H9 (cell line): Measurements from ENCODE around the gene EXOC5. TPM values are rescaled to one million over a fixed set of nuclear protein-coding genes. Genes with fewer than 3 reads are reported as not detected.

ENCODE experiments used
- DNase-seq: peaks from one replicate; pipeline ENCODE4 v3.0.0-alpha.2; 2017
- H2AFZ ChIP-seq: one replicate; pipeline ENCODE4 v1.6.1; 2013; ENCODE audit warnings: mild to moderate bottlenecking, low read length, control low read depth, moderate library complexity
- H2AK5ac ChIP-seq: 2 replicates; pipeline ENCODE4 v1.6.1; 2013; ENCODE audit warnings: low read length, control low read depth, mixed read lengths; ENCODE audit not compliant: insufficient read length
- H2BK120ac ChIP-seq: one replicate; pipeline ENCODE4 v1.6.1; 2013; ENCODE audit warnings: low read depth, mild to moderate bottlenecking, low read length, control low read depth, inconsistent platforms; ENCODE audit not compliant: poor library complexity, severe bottlenecking
- H2BK12ac ChIP-seq: 2 replicates; pipeline ENCODE4 v1.6.1; 2013; ENCODE audit warnings: low read length, control low read depth, mixed read lengths, low read depth; ENCODE audit not compliant: insufficient read length
- H2BK15ac ChIP-seq: 2 replicates; pipeline ENCODE4 v1.6.1; 2013; ENCODE audit warnings: low read depth, low read length, control low read depth
- H2BK20ac ChIP-seq: one replicate; pipeline ENCODE4 v1.6.1; 2013; ENCODE audit warnings: low read depth, mild to moderate bottlenecking, low read length, control low read depth, inconsistent platforms; ENCODE audit not compliant: poor library complexity, severe bottlenecking
- H2BK5ac ChIP-seq: 2 replicates; pipeline ENCODE4 v1.6.1; 2013; ENCODE audit warnings: low read length, control low read depth, mixed read lengths; ENCODE audit not compliant: insufficient read length
- H3K14ac ChIP-seq: 2 replicates; pipeline ENCODE4 v1.6.1; 2013; ENCODE audit warnings: low read length, control low read depth; ENCODE audit not compliant: insufficient read depth
- H3K18ac ChIP-seq: 2 replicates; pipeline ENCODE4 v1.6.1; 2013; ENCODE audit warnings: low read depth, mild to moderate bottlenecking, mixed read lengths, low read length, control low read depth; ENCODE audit not compliant: insufficient read length
- H3K23ac ChIP-seq: 2 replicates; pipeline ENCODE4 v1.6.1; 2013; ENCODE audit warnings: low read length, control low read depth, mixed read lengths, low read depth; ENCODE audit not compliant: insufficient read length
- H3K23me2 ChIP-seq: 2 replicates; pipeline ENCODE4 v1.6.1; 2013; ENCODE audit warnings: low read depth, mild to moderate bottlenecking, mixed read lengths, low read length, control low read depth; ENCODE audit not compliant: insufficient read length, poor library complexity, severe bottlenecking
- H3K27ac ChIP-seq: 2 replicates; pipeline ENCODE4 v1.5.1; 2013; ENCODE audit warnings: low read length, control low read depth, mixed read lengths, low read depth; ENCODE audit not compliant: insufficient read length
- H3K27me3 ChIP-seq: 2 replicates; pipeline ENCODE4 v1.6.1; 2013; ENCODE audit warnings: low read length, control low read depth, inconsistent platforms; ENCODE audit not compliant: insufficient read depth
- H3K4ac ChIP-seq: 2 replicates; pipeline ENCODE4 v1.6.1; 2013; ENCODE audit warnings: low read depth, mild to moderate bottlenecking, control low read depth, inconsistent platforms, low read length, moderate library complexity
- H3K4me1 ChIP-seq: 2 replicates; pipeline ENCODE4 v1.6.1; 2013; ENCODE audit warnings: low read length, control low read depth, inconsistent platforms; ENCODE audit not compliant: insufficient read depth
- H3K4me2 ChIP-seq: 2 replicates; pipeline ENCODE4 v1.6.1; 2013; ENCODE audit warnings: low read length, control low read depth, mixed read lengths; ENCODE audit not compliant: insufficient read length, insufficient read depth
- H3K56ac ChIP-seq: 2 replicates; pipeline ENCODE4 v1.6.1; 2013; ENCODE audit warnings: low read depth, mild to moderate bottlenecking, mixed read lengths, low read length, control low read depth; ENCODE audit not compliant: insufficient read length
- H3K79me1 ChIP-seq: 2 replicates; pipeline ENCODE4 v1.6.1; 2013; ENCODE audit warnings: low read depth, mild to moderate bottlenecking, moderate library complexity, low read length, control low read depth, inconsistent platforms; ENCODE audit not compliant: insufficient read depth, poor library complexity, severe bottlenecking
- H3K79me2 ChIP-seq: 2 replicates; pipeline ENCODE4 v1.6.1; 2013; ENCODE audit warnings: low read length, control low read depth, inconsistent platforms; ENCODE audit not compliant: insufficient read depth
- H3K9ac ChIP-seq: 2 replicates; pipeline ENCODE4 v1.6.1; 2013; ENCODE audit warnings: low read length, control low read depth, mixed read lengths; ENCODE audit not compliant: insufficient read length; ENCODE audit errors: extremely low read depth
- H3K9me3 ChIP-seq: one replicate; pipeline ENCODE4 v1.6.1; 2013; ENCODE audit warnings: low read depth, low read length, inconsistent platforms; ENCODE audit not compliant: control insufficient read depth
- H3T11ph ChIP-seq: one replicate; pipeline ENCODE4 v1.6.1; 2013; ENCODE audit warnings: mild to moderate bottlenecking, low read length, control low read depth, inconsistent platforms
- H4K20me1 ChIP-seq: one replicate; pipeline ENCODE4 v1.6.1; 2013; ENCODE audit not compliant: control insufficient read depth, insufficient read length, insufficient read depth
- H4K5ac ChIP-seq: 2 replicates; pipeline ENCODE4 v1.6.1; 2013; ENCODE audit warnings: low read depth, mild to moderate bottlenecking, mixed read lengths, low read length, control low read depth; ENCODE audit not compliant: insufficient read length
- H4K8ac ChIP-seq: replicated peaks from 2 replicates; pipeline ENCODE4 v1.6.1; 2013; ENCODE audit warnings: low read length, control low read depth, mixed read lengths, low read depth; ENCODE audit not compliant: insufficient read length
- H4K91ac ChIP-seq: 2 replicates; pipeline ENCODE4 v1.6.1; 2013; ENCODE audit warnings: low read depth, mild to moderate bottlenecking, moderate library complexity, mixed read lengths, low read length, control low read depth; ENCODE audit not compliant: insufficient read length
- H3K27ac Mint-ChIP-seq, 3 experiments: 2 replicates in 2 of 3; 3 replicates in 1 of 3; pipeline ENCODE4 v1.8.0; 2020 to 2021; ENCODE audit warnings: mixed read lengths in 3 of 3, mild to moderate bottlenecking in 1 of 3, moderate library complexity in 1 of 3
- H3K27me3 Mint-ChIP-seq: 2 replicates; pipeline ENCODE4 v1.8.0; 2021; ENCODE audit warnings: low read depth, mild to moderate bottlenecking, moderate library complexity, mixed read lengths
- H3K36me3 Mint-ChIP-seq, 3 experiments: 2 replicates in 2 of 3; 3 replicates in 1 of 3; pipeline ENCODE4 v1.8.0; 2020 to 2021; ENCODE audit warnings: low read depth in 3 of 3, mixed read lengths in 3 of 3; ENCODE audit not compliant: insufficient read depth in 1 of 3
- H3K4me1 Mint-ChIP-seq, 2 experiments: 2 replicates each; pipeline ENCODE4 v1.8.0; 2020; ENCODE audit warnings: mixed read lengths in 2 of 2
- H3K4me3 Mint-ChIP-seq, 2 experiments: 2 replicates in 1 of 2; 3 replicates in 1 of 2; pipeline ENCODE4 v1.8.0; 2020 to 2021; ENCODE audit warnings: mild to moderate bottlenecking in 2 of 2, mixed read lengths in 2 of 2, moderate library complexity in 1 of 2
- H3K9me3 Mint-ChIP-seq, 2 experiments: 2 replicates in 1 of 2; 3 replicates in 1 of 2; pipeline ENCODE4 v1.8.0; 2020; ENCODE audit warnings: mild to moderate bottlenecking in 2 of 2, mixed read lengths in 2 of 2, moderate library complexity in 1 of 2
- WGBS: extraction: QIAGEN DNeasy Blood & Tissue Kit; methylation state at CpG from one replicate; pipeline ENCODE4 v1.1.7; 2013; ENCODE audit warnings: missing lambda C conversion rate, low lambda C conversion rate, mixed read lengths; ENCODE audit not compliant: insufficient read length; ENCODE audit errors: extremely low coverage; 5-methylcytosine and 5-hydroxymethylcytosine counted together
- total RNA-seq: library from RNA; stranded (reverse); gene quantifications from 2 replicates; pipeline ENCODE4 v1.2.1, GENCODE V29; 2021
- TF ChIP-seq, protein P1 (sequence below): fragments of 200-600 bp; sonication (generic); conservative IDR thresholded peaks from 3 replicates; pipeline ENCODE4 v1.8.0; 2021; ENCODE audit warnings: antibody characterized with exemption, mild to moderate bottlenecking

The EXOC5 gene
- total RNA-seq, 1 experiment from 2014 or later: 92.9 TPM

DNA sequence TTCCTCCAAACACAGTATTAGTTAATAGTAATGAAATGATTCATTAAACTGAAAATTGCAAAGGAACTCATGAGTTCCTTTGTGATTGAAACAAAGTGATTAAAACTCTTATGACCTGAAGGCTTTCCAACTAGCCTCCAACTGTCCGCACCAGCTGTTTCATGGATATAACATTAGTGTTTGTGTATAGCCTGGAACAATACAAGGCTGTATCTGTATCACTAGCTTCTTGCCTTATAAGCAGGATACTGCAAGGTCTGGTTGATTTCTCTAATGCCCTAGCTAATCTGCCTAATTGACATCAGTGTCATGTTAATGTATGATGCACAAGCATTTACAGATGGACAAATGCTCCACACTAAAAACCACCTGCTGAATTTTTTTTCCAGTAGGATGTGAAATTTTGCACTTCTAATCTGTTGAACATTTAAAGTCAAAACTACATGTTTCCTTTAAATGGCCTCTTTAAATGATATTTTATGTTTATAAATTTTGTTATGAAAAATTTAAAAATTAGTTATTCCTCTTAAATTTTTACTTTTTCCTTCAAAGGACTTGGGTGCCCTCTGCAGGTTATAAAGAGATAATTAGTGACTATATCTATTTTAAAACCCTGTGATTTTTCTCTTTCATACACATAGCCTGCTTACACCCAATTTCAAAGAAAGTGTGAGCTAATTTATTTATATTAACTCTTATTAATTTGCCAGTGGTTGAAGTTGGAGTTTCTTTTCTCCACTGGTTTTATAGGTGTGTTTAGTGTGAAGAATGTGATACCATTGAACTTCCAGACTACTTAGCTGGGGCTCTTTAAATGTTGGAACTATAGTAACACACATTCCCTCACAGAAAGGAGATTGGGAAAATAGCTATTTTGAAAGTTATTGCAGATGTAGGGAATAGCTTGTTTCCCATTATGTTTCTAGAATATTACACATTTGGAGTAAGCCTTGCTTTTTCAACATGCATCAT is 25.4 kb upstream of the EXOC5 start:
- Mint-ChIP-seq H3K4me1 (peaks cover 5 to 11% of the 10 kb centered on the region in 2 experiments; a peak in 2 of 4 replicates), H3K27me3 (no peaks in the 10 kb centered on the region), H3K4me3 (no peak overlapping the region), H3K9me3 (no peaks in the 10 kb centered on the region), H3K27ac (no peak overlapping the region), H3K36me3 (peaks cover 0 to 4% (median 0%) of the 10 kb centered on the region in 3 experiments; a peak in 2 of 7 replicates)
- H3K4me1 ChIP-seq: no peaks in the 10 kb centered on the region; the same call in 1 of the 2 replicates
- WGBS: no CpG with 5 or more reads among the region's 1 CpG
- H4K8ac ChIP-seq: no peak overlapping the region
- H3K56ac ChIP-seq: no peak overlapping the region
- DNase-seq: no peak
- no peak overlapping the region for H3T11ph ChIP-seq
- no peak overlapping the region for H3K18ac ChIP-seq
- TF ChIP-seq, protein P1, sequence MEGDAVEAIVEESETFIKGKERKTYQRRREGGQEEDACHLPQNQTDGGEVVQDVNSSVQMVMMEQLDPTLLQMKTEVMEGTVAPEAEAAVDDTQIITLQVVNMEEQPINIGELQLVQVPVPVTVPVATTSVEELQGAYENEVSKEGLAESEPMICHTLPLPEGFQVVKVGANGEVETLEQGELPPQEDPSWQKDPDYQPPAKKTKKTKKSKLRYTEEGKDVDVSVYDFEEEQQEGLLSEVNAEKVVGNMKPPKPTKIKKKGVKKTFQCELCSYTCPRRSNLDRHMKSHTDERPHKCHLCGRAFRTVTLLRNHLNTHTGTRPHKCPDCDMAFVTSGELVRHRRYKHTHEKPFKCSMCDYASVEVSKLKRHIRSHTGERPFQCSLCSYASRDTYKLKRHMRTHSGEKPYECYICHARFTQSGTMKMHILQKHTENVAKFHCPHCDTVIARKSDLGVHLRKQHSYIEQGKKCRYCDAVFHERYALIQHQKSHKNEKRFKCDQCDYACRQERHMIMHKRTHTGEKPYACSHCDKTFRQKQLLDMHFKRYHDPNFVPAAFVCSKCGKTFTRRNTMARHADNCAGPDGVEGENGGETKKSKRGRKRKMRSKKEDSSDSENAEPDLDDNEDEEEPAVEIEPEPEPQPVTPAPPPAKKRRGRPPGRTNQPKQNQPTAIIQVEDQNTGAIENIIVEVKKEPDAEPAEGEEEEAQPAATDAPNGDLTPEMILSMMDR: peak; percentile 65
- no peak overlapping the region for H4K91ac ChIP-seq
- no peaks in the 10 kb centered on the region for H3K27me3 ChIP-seq
- H3K4ac ChIP-seq: no peak overlapping the region
- no peaks in the 10 kb centered on the region for H3K79me2 ChIP-seq
- H2BK20ac ChIP-seq: no peak overlapping the region
- no peak overlapping the region for H2BK120ac ChIP-seq
- no peak overlapping the region for H2AK5ac ChIP-seq
- no peaks in the 10 kb centered on the region for H4K20me1 ChIP-seq
- no peaks in the 10 kb centered on the region for H3K79me1 ChIP-seq
- no peak overlapping the region for H3K23ac ChIP-seq
- no peak overlapping the region for H3K4me2 ChIP-seq
- H2AFZ ChIP-seq: no peak overlapping the region
- no peaks in the 10 kb centered on the region for H3K9me3 ChIP-seq
- H3K27ac ChIP-seq: no peak overlapping the region
- no peak overlapping the region for H4K5ac ChIP-seq
- no peak overlapping the region for H3K14ac ChIP-seq
- H2BK15ac ChIP-seq: no peak overlapping the region
- H3K9ac ChIP-seq: no peak overlapping the region
- H2BK5ac ChIP-seq: no peak overlapping the region
- H3K23me2 ChIP-seq: no peaks in the 10 kb centered on the region
- no peak overlapping the region for H2BK12ac ChIP-seq
